Liver (tissue), 2 donors: ENCODE measurements around the gene NDUFS1.
"Not testable (repeated sequence)": the region's sequence is repeated elsewhere in the genome, so short reads cannot be mapped to it uniquely, and the experiment has no call there.

Experiments used
- MAX ChIP-seq: IDR thresholded peaks from 2 replicates; pipeline ENCODE4 v1.6.1; 2016; ENCODE audit warnings: antibody characterized with exemption
- TF ChIP-seq, protein P1 (sequence below): fragments of 150-350 bp; IDR thresholded peaks from 2 replicates; pipeline ENCODE4 v1.5.1; 2017; ENCODE audit warnings: improper control_type of control experiment, low read depth, low read length; ENCODE audit not compliant: missing input control
- donor health status: healthy.

DNA sequence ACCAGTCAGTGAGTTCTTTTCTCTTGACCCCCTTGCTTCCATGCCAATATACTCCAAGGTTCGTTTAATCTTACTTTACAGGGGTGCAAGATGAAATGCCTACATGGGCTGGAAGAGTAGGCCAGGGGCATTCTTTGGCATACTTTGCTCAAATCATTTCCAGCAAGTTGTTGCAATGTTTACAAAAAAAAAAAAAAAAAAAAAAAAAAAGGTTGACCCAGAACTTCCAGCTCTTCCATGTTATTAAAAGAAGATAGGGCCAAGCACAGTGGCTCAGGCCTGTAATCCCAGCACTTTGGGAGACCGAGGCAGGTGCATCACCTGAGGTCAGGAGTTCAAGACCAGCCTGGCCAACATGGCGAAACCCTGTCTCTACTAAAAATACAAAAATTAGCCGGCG lies 81.4 kb downstream of the NDUFS1 start:
- TF ChIP-seq, protein P1, sequence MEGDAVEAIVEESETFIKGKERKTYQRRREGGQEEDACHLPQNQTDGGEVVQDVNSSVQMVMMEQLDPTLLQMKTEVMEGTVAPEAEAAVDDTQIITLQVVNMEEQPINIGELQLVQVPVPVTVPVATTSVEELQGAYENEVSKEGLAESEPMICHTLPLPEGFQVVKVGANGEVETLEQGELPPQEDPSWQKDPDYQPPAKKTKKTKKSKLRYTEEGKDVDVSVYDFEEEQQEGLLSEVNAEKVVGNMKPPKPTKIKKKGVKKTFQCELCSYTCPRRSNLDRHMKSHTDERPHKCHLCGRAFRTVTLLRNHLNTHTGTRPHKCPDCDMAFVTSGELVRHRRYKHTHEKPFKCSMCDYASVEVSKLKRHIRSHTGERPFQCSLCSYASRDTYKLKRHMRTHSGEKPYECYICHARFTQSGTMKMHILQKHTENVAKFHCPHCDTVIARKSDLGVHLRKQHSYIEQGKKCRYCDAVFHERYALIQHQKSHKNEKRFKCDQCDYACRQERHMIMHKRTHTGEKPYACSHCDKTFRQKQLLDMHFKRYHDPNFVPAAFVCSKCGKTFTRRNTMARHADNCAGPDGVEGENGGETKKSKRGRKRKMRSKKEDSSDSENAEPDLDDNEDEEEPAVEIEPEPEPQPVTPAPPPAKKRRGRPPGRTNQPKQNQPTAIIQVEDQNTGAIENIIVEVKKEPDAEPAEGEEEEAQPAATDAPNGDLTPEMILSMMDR: not testable (repeated sequence)
- TF ChIP-seq MAX: not testable (repeated sequence)
